Gastroesophageal sphincter (tissue), 4 donors: ENCODE measurements around the gene CTU1. TPM values are rescaled to one million over a fixed set of nuclear protein-coding genes. Genes with fewer than 3 reads are reported as not detected.

Source experiments
- ATAC-seq: fragments of 150-250 bp; one replicate; pipeline ENCODE4 v1.9.1; 2016; ENCODE audit warnings: mild to moderate bottlenecking, moderate library complexity
- H3K27ac ChIP-seq, 4 donors: fragments of 200-600 bp; sonication (generic) in 3 of 4; 1 replicate in 3 of 4; 2 replicates in 1 of 4; pipeline ENCODE4 v1.5.1; 2016 to 2019
- H3K27me3 ChIP-seq: fragments of 200-600 bp; sonication (generic); one replicate; pipeline ENCODE4 v1.5.1; 2019
- H3K36me3 ChIP-seq, 2 donors: fragments of 200-600 bp; sonication (generic); one replicate each; pipeline ENCODE4 v1.5.1; 2019; ENCODE audit warnings: control low read depth in 1 of 2
- H3K4me1 ChIP-seq, 3 donors: fragments of 200-600 bp; sonication (generic); 1 replicate in 2 of 3; 2 replicates in 1 of 3; pipeline ENCODE4 v1.5.1; 2016 to 2019; ENCODE audit warnings: control low read depth in 2 of 3
- H3K4me3 ChIP-seq, 2 donors: fragments of 200-600 bp; sonication (generic); one replicate each; pipeline ENCODE4 v1.5.1; 2019; ENCODE audit warnings: mild to moderate bottlenecking in 1 of 2, moderate library complexity in 1 of 2
- H3K9me3 ChIP-seq, 3 donors: fragments of 200-600 bp; sonication (generic); one replicate each; pipeline ENCODE4 v1.5.1; 2017 to 2019; ENCODE audit warnings: control low read depth in 2 of 3
- CTCF ChIP-seq, 4 experiments: fragments of 200-600 bp in 2 of 4; fragments of 450-650 bp in 2 of 4; sonication (generic) in 1 of 4; IDR thresholded peaks; one replicate each; pipeline ENCODE4 v1.5.1; 2017 to 2019; ENCODE audit warnings: antibody characterized with exemption in 4 of 4, mild to moderate bottlenecking in 2 of 4, moderate library complexity in 2 of 4
- EP300 ChIP-seq: sonication (generic); formaldehyde crosslinking; IDR thresholded peaks from one replicate; pipeline ENCODE4 v1.6.1; 2017; ENCODE audit warnings: antibody characterized with exemption, mild to moderate bottlenecking
- POLR2A ChIP-seq, 2 donors: fragments of 450-650 bp; IDR thresholded peaks; one replicate each; pipeline ENCODE4 v1.6.1; 2017; ENCODE audit warnings: antibody characterized with exemption in 2 of 2, mild to moderate bottlenecking in 2 of 2, moderate library complexity in 1 of 2
- POLR2AphosphoS5 ChIP-seq: sonication (generic); formaldehyde crosslinking; IDR thresholded peaks from one replicate; pipeline ENCODE4 v1.6.1; 2017; ENCODE audit warnings: antibody characterized with exemption
- WGBS, 2 donors: methylation state at CpG; one replicate each; pipeline ENCODE4 v1.1.5; 2018; ENCODE audit warnings: low coverage in 1 of 2; 5-methylcytosine and 5-hydroxymethylcytosine counted together
- total RNA-seq, 4 donors: library from RNA; depleted of rRNA; stranded (reverse); fragments of >200 nt; gene quantifications; one replicate each; pipeline ENCODE4 v1.1.0, GENCODE V29; 2016

CTU1 gene
- total RNA-seq, 4 donors from 2014 or later: 9.8 to 12.8 (median 11.4) TPM

- no peak overlapping the region for H3K27ac ChIP-seq
- 42 to 45% methylated on average over 2 to 3 of the region's 3 CpGs for WGBS, 2 donors
- peaks cover 0 to 76% of the 10 kb centered on the region in 2 donors for H3K36me3 ChIP-seq
- no peak for TF ChIP-seq POLR2A (IDR thresholded peaks at IDR 0.05)
- no peak for TF ChIP-seq CTCF (IDR thresholded peaks at IDR 0.05)
- no peak for TF ChIP-seq POLR2AphosphoS5
- no peak for TF ChIP-seq EP300
- ATAC-seq: no peak
- no peak overlapping the region for H3K4me3 ChIP-seq
- no peaks in the 10 kb centered on the region for H3K27me3 ChIP-seq
- peaks cover 0 to 25% (median 0%) of the 10 kb centered on the region in 3 donors for H3K4me1 ChIP-seq
- H3K9me3 ChIP-seq: no peaks in the 10 kb centered on the region
Observed at GRCh38 chr19:51100601-51101000, 7.6 kb downstream of the CTU1 start.

- peaks cover 0 to 62% of the 10 kb centered on the region in 2 donors for H3K36me3 ChIP-seq
- peak overlapping the region in 1 of 4 donors; percentile 66 for H3K27ac ChIP-seq
- H3K4me1 ChIP-seq: peaks cover 0 to 17% (median 0%) of the 10 kb centered on the region in 3 donors
- peak overlapping the region in 1 of 2 donors; percentile 36 for H3K4me3 ChIP-seq
- no peaks in the 10 kb centered on the region for H3K9me3 ChIP-seq
- H3K27me3 ChIP-seq: no peaks in the 10 kb centered on the region
- TF ChIP-seq POLR2A (IDR thresholded peaks at IDR 0.05): peak in 1 of 2 donors; percentile 10
- no peak for TF ChIP-seq CTCF (IDR thresholded peaks at IDR 0.05)
- TF ChIP-seq EP300: no peak
- WGBS, 2 donors: no CpG with 5 or more reads among the region's 22 CpGs
- no peak for ATAC-seq
Observed at GRCh38 chr19:51099047-51099382, 9.2 kb downstream of the CTU1 start.

GRCh38 chr19:51098365-51099046, 9.7 kb downstream of the CTU1 start:
- H3K4me3 ChIP-seq: peak overlapping the region in 1 of 2 donors; percentile 36
- peak; percentile 69 for ATAC-seq
- TF ChIP-seq CTCF (IDR thresholded peaks at IDR 0.05) (peak in 3 of 4 experiments; percentile 24 to 48 (median 28)), POLR2A (IDR thresholded peaks at IDR 0.05) (no peak)

GRCh38 chr19:51097796-51098195, 10.4 kb downstream of the CTU1 start:
- no peak overlapping the region for H3K27ac ChIP-seq
- H3K4me3 ChIP-seq: no peak overlapping the region
- H3K27me3 ChIP-seq: no peaks in the 10 kb centered on the region
- H3K9me3 ChIP-seq: no peaks in the 10 kb centered on the region
- WGBS, 2 donors: 78 to 79% methylated on average over 3 to 4 of the region's 20 CpGs
- peaks cover 0 to 49% of the 10 kb centered on the region in 2 donors for H3K36me3 ChIP-seq
- TF ChIP-seq EP300 (no peak), POLR2AphosphoS5 (no peak), CTCF (IDR thresholded peaks at IDR 0.05) (no peak), POLR2A (IDR thresholded peaks at IDR 0.05) (no peak)
- no peak for ATAC-seq
- H3K4me1 ChIP-seq: peaks cover 0 to 12% (median 0%) of the 10 kb centered on the region in 3 donors

More at GRCh38 chr19:51098365-51099046, 9.7 kb downstream of the CTU1 start:
- WGBS, 2 donors: no CpG with 5 or more reads among the region's 78 CpGs
- Histone ChIP-seq H3K27ac (peak overlapping the region in 1 of 4 donors; percentile 66), H3K27me3 (no peaks in the 10 kb centered on the region), H3K4me1 (peaks cover 0 to 12% (median 0%) of the 10 kb centered on the region in 3 donors), H3K9me3 (no peaks in the 10 kb centered on the region), H3K36me3 (peaks cover 0 to 56% of the 10 kb centered on the region in 2 donors)

GRCh38 chr19:51097166-51097738, 11.0 kb downstream of the CTU1 start:
- Histone ChIP-seq H3K27ac (no peak overlapping the region), H3K27me3 (no peaks in the 10 kb centered on the region), H3K36me3 (peaks cover 0 to 44% of the 10 kb centered on the region in 2 donors), H3K4me3 (no peak overlapping the region), H3K4me1 (peaks cover 0 to 12% (median 0%) of the 10 kb centered on the region in 3 donors), H3K9me3 (no peaks in the 10 kb centered on the region)
- WGBS, 2 donors: 7% methylated on average over 2 to 5 of the region's 8 CpGs
- TF ChIP-seq EP300 (no peak), CTCF (IDR thresholded peaks at IDR 0.05) (peak in 3 of 4 experiments; percentile 33 to 61 (median 48))
- no peak for ATAC-seq
